Dedifferentiated amniotic fluid mesenchymal stem cell (primary cell): ENCODE data around the gene EFHD2.
"Not testable (repeated sequence)": the region's sequence is repeated elsewhere in the genome, so short reads cannot be mapped to it uniquely, and the experiment has no call there.

Source experiments
- DNase-seq: peaks from one replicate; pipeline ENCODE4 v3.0.0-alpha.2; 2016; ENCODE audit errors: extremely low spot score

EFHD2 gene

GRCh38 chr1:15388201-15388880, 21.3 kb upstream of the EFHD2 start:
- no peak for DNase-seq

- not testable (repeated sequence) for DNase-seq
Observed at GRCh38 chr1:15389828-15390227, 19.9 kb upstream of the EFHD2 start.

- no peak for DNase-seq
Observed at GRCh38 chr1:15390667-15391066, 19.0 kb upstream of the EFHD2 start.

- DNase-seq, result no peak
Observed at GRCh38 chr1:15391366-15391765, 18.3 kb upstream of the EFHD2 start.

GRCh38 chr1:15393475-15394257, 16.0 kb upstream of the EFHD2 start:
- no peak for DNase-seq

- no peak for DNase-seq
Observed at GRCh38 chr1:15394258-15394690, 15.4 kb upstream of the EFHD2 start.

- no peak for DNase-seq
Observed at GRCh38 chr1:15397236-15397635, 12.5 kb upstream of the EFHD2 start.

GRCh38 chr1:15399710-15400109, 10.0 kb upstream of the EFHD2 start:
- DNase-seq, result no peak

GRCh38 chr1:15400627-15401026, 9.1 kb upstream of the EFHD2 start:
- no peak for DNase-seq

- DNase-seq, result no peak
Observed at GRCh38 chr1:15401391-15402055, 8.2 kb upstream of the EFHD2 start.

GRCh38 chr1:15402809-15403450, 6.8 kb upstream of the EFHD2 start:
- no peak for DNase-seq

- no peak for DNase-seq
Observed at GRCh38 chr1:15403962-15404580, 5.6 kb upstream of the EFHD2 start.

- DNase-seq, result no peak
Observed at GRCh38 chr1:15405106-15405850, 4.4 kb upstream of the EFHD2 start.

GRCh38 chr1:15406614-15407559, 2.8 kb upstream of the EFHD2 start:
- peak; percentile 88 for DNase-seq

GRCh38 chr1:15407580-15407979, 2.1 kb upstream of the EFHD2 start:
- no peak for DNase-seq

- no peak for DNase-seq
Observed at GRCh38 chr1:15408890-15409387, 749 bp upstream of the EFHD2 start.

- DNase-seq, result no peak
Observed at GRCh38 chr1:15410223-15410883, 665 bp downstream of the EFHD2 start.

GRCh38 chr1:15410884-15411245, 1.2 kb downstream of the EFHD2 start:
- DNase-seq, result no peak

- DNase-seq, result no peak
Observed at GRCh38 chr1:15411593-15412137, 2.0 kb downstream of the EFHD2 start.
